OCI-LY3 (cell line): ENCODE measurements around the gene RNF144A.

Experiments used
- H2AFZ ChIP-seq: fragments of 200-600, 300-600 bp; shearing (Covaris generic); 2 replicates; pipeline ENCODE4 v1.6.0; 2014; ENCODE audit warnings: antibody characterized with exemption, low read depth, low read length
- H3K27ac ChIP-seq: fragments of 200-600, 300-600 bp; sonication (generic); 2 replicates; pipeline ENCODE4 v1.5.1; 2014; ENCODE audit warnings: mild to moderate bottlenecking, low read length, moderate library complexity, mixed read lengths
- H3K27me3 ChIP-seq: fragments of 200-600, 300-600 bp; sonication (generic); 2 replicates; pipeline ENCODE4 v1.6.1; 2014; ENCODE audit warnings: low read depth, low read length, mixed read lengths
- H3K36me3 ChIP-seq: fragments of 200-600, 300-600 bp; sonication (generic); replicated peaks from 2 replicates; pipeline ENCODE3; 2014; ENCODE audit warnings: low read depth, low read length, mixed read lengths
- H3K4me1 ChIP-seq: fragments of 300-600, 200-600 bp; sonication (generic); 2 replicates; pipeline ENCODE4 v1.6.1; 2014; ENCODE audit warnings: low read length, mixed read lengths
- H3K4me2 ChIP-seq: fragments of 200-600, 300-600 bp; sonication (generic); 2 replicates; pipeline ENCODE4 v1.6.1; 2014; ENCODE audit warnings: low read length, mixed read lengths
- H3K4me3 ChIP-seq: fragments of 300-600, 200-600 bp; sonication (generic); 2 replicates; pipeline ENCODE4 v1.5.1; 2014; ENCODE audit warnings: antibody characterized with exemption, mild to moderate bottlenecking, low read length, moderate library complexity
- H3K79me2 ChIP-seq: fragments of 300-600, 200-600 bp; shearing (Covaris generic); 2 replicates; pipeline ENCODE4 v1.6.1; 2014; ENCODE audit warnings: mild to moderate bottlenecking, low read length, mixed read lengths
- H3K9ac ChIP-seq: fragments of 300-600, 200-600 bp; shearing (Covaris generic); 2 replicates; pipeline ENCODE4 v1.6.0; 2014; ENCODE audit warnings: mild to moderate bottlenecking, low read length, moderate library complexity
- H3K9me3 ChIP-seq: fragments of 200-600, 300-600 bp; shearing (Covaris generic); 2 replicates; pipeline ENCODE4 v1.6.1; 2014; ENCODE audit warnings: low read length, mixed read lengths; ENCODE audit not compliant: insufficient read depth
- H4K20me1 ChIP-seq: fragments of 200-600, 300-600 bp; sonication (generic); 2 replicates; pipeline ENCODE4 v1.6.1; 2016; ENCODE audit warnings: low read length, mixed read lengths; ENCODE audit not compliant: insufficient read depth
- EZH2phosphoT487 ChIP-seq: fragments of 200-600 bp; shearing (Covaris generic); IDR thresholded peaks from 2 replicates; pipeline ENCODE4 v1.6.1; 2018; ENCODE audit warnings: antibody characterized with exemption, mixed run types, low read depth
- TF ChIP-seq, protein P1 (sequence below): fragments of 200-600, 300-600 bp; sonication (generic); IDR thresholded peaks from 2 replicates; pipeline ENCODE4 v1.5.1; 2014; ENCODE audit warnings: antibody characterized with exemption, low read length, low read depth

The RNF144A gene

GRCh38 chr2:7035884-7036283, 118.7 kb downstream of the RNF144A start:
- H4K20me1 ChIP-seq = no peaks in the 10 kb centered on the region
- no peak overlapping the region for H2AFZ ChIP-seq
- H3K36me3 ChIP-seq = no peaks in the 10 kb centered on the region
- H3K79me2 ChIP-seq = no peaks in the 10 kb centered on the region
- H3K4me3 ChIP-seq = no peak overlapping the region
- TF ChIP-seq EZH2phosphoT487 = no peak
- H3K4me2 ChIP-seq = no peak overlapping the region
- no peak overlapping the region for H3K9ac ChIP-seq
- no peaks in the 10 kb centered on the region for H3K9me3 ChIP-seq
- no peaks in the 10 kb centered on the region for H3K4me1 ChIP-seq
- H3K27ac ChIP-seq = no peak overlapping the region
- peaks cover 38% of the 10 kb centered on the region for H3K27me3 ChIP-seq

GRCh38 chr2:7037340-7038333, 120.4 kb downstream of the RNF144A start:
- H3K9me3 ChIP-seq = no peaks in the 10 kb centered on the region
- TF ChIP-seq, protein P1, sequence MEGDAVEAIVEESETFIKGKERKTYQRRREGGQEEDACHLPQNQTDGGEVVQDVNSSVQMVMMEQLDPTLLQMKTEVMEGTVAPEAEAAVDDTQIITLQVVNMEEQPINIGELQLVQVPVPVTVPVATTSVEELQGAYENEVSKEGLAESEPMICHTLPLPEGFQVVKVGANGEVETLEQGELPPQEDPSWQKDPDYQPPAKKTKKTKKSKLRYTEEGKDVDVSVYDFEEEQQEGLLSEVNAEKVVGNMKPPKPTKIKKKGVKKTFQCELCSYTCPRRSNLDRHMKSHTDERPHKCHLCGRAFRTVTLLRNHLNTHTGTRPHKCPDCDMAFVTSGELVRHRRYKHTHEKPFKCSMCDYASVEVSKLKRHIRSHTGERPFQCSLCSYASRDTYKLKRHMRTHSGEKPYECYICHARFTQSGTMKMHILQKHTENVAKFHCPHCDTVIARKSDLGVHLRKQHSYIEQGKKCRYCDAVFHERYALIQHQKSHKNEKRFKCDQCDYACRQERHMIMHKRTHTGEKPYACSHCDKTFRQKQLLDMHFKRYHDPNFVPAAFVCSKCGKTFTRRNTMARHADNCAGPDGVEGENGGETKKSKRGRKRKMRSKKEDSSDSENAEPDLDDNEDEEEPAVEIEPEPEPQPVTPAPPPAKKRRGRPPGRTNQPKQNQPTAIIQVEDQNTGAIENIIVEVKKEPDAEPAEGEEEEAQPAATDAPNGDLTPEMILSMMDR = peak; percentile 78
- no peak for TF ChIP-seq EZH2phosphoT487
- no peaks in the 10 kb centered on the region for H3K79me2 ChIP-seq
- no peaks in the 10 kb centered on the region for H3K4me1 ChIP-seq
- peaks cover 49% of the 10 kb centered on the region for H3K27me3 ChIP-seq
- H3K4me2 ChIP-seq = no peak overlapping the region
- H3K27ac ChIP-seq = no peak overlapping the region
- no peak overlapping the region for H3K9ac ChIP-seq
- no peak overlapping the region for H2AFZ ChIP-seq
- no peak overlapping the region for H3K4me3 ChIP-seq
- no peaks in the 10 kb centered on the region for H3K36me3 ChIP-seq
- H4K20me1 ChIP-seq = no peaks in the 10 kb centered on the region

DNA sequence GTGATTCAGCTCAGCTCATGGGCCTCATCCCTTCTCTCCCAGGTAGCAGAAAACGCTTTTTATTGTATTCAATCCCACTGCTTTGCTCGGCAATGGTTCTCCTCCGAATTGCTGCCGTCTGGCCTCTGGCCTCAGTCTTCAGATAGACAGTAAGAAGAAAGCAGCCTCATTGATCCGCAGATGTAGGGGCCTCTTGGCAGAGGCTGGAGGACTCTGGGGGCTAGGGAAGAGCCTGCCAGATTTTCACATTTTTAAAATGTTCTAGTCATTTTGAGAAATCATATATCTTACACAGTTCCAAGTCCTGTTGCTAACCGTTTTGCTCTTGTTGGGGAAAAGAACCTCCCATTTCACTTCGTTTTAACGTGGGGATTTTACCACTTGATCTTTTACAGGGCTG, 123.3 kb downstream of the RNF144A start:
- no peaks in the 10 kb centered on the region for H3K79me2 ChIP-seq
- no peaks in the 10 kb centered on the region for H3K36me3 ChIP-seq
- H3K9ac ChIP-seq = no peak overlapping the region
- H3K4me1 ChIP-seq = no peaks in the 10 kb centered on the region
- peaks cover 40% of the 10 kb centered on the region for H3K27me3 ChIP-seq
- no peak overlapping the region for H3K27ac ChIP-seq
- H4K20me1 ChIP-seq = no peaks in the 10 kb centered on the region
- no peak overlapping the region for H3K4me2 ChIP-seq
- no peak overlapping the region for H2AFZ ChIP-seq
- H3K9me3 ChIP-seq = no peaks in the 10 kb centered on the region
- H3K4me3 ChIP-seq = no peak overlapping the region
- TF ChIP-seq, protein P1 = no peak
- no peak for TF ChIP-seq EZH2phosphoT487

- Histone ChIP-seq H3K9me3 (no peaks in the 10 kb centered on the region), H3K4me2 (no peak overlapping the region), H3K4me1 (no peaks in the 10 kb centered on the region), H3K36me3 (no peaks in the 10 kb centered on the region), H3K27me3 (peaks cover 31% of the 10 kb centered on the region), H3K27ac (no peak overlapping the region), H3K79me2 (no peaks in the 10 kb centered on the region), H2AFZ (no peak overlapping the region), H3K4me3 (no peak overlapping the region), H4K20me1 (no peaks in the 10 kb centered on the region), H3K9ac (no peak overlapping the region)
- TF ChIP-seq, protein P1 = no peak
- no peak for TF ChIP-seq EZH2phosphoT487
Observed at GRCh38 chr2:7041421-7041820, 124.2 kb downstream of the RNF144A start.
